ENCODE results near the gene ALG3. TPM values are rescaled to one million over a fixed set of nuclear protein-coding genes. Genes with fewer than 3 reads are reported as not detected.

Gene ALG3
- total and polyA plus RNA-seq, 2 donors (not counting 3 experiments of a cell fraction or from before 2014, with no cell fraction given), result 42.9 to 99.9 TPM

DNA sequence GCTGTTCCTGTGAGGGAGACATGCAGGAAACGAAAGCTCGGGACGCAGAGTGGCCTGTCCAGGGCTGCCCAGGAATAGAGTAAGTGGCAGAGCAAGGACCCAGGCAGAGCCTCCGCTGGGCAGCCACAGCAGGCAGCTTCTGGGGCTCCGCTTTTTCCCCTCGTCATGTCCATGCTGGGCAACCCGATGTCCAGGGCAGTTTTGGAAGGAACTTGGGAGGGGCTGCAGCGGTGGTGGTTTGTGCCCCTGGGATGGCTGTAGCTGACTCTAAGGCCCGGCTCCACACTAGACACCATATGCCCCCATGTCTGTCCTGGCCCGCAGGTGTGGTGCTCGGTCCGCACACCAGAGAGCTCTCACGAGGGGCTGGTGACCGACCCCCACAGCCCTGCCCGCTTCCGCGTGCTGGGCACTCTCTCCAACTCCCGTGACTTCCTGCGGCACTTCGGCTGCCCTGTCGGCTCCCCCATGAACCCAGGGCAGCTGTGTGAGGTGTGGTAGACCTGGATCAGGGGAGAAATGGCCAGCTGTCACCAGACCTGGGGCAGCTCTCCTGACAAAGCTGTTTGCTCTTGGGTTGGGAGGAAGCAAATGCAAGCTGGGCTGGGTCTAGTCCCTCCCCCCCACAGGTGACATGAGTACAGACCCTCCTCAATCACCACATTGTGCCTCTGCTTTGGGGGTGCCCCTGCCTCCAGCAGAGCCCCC, 43.1 kb upstream of the ALG3 start:
- TF ChIP-seq FOS (IDR thresholded peaks at IDR 0.05; ENCODE audit: borderline replicate concordance, insufficient read depth, low read length) (no peak), GATA2 (IDR thresholded peaks at IDR 0.05; ENCODE audit: insufficient read depth, insufficient read length, low read depth, low read length) (no peak), POLR2AphosphoS5 (IDR thresholded peaks at IDR 0.05; ENCODE audit: insufficient read depth, low read depth, low read length) (no peak), JUN (IDR thresholded peaks at IDR 0.05; ENCODE audit: borderline replicate concordance, insufficient read depth, insufficient read length, low read depth) (no peak), MYC (IDR thresholded peaks at IDR 0.05; ENCODE audit: low read depth, low read length) (no peak), EZH2 (IDR thresholded peaks at IDR 0.05; ENCODE audit: borderline replicate concordance, low read depth, low read length, severe bottlenecking) (no peak), POLR2A (IDR thresholded peaks at IDR 0.05; ENCODE audit: low read depth, low read length) (no peak)
- TF ChIP-seq, protein P1, sequence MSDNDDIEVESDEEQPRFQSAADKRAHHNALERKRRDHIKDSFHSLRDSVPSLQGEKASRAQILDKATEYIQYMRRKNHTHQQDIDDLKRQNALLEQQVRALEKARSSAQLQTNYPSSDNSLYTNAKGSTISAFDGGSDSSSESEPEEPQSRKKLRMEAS (IDR thresholded peaks at IDR 0.05; ENCODE audit: insufficient read depth, insufficient read length), result no peak
- TF ChIP-seq, protein P2, sequence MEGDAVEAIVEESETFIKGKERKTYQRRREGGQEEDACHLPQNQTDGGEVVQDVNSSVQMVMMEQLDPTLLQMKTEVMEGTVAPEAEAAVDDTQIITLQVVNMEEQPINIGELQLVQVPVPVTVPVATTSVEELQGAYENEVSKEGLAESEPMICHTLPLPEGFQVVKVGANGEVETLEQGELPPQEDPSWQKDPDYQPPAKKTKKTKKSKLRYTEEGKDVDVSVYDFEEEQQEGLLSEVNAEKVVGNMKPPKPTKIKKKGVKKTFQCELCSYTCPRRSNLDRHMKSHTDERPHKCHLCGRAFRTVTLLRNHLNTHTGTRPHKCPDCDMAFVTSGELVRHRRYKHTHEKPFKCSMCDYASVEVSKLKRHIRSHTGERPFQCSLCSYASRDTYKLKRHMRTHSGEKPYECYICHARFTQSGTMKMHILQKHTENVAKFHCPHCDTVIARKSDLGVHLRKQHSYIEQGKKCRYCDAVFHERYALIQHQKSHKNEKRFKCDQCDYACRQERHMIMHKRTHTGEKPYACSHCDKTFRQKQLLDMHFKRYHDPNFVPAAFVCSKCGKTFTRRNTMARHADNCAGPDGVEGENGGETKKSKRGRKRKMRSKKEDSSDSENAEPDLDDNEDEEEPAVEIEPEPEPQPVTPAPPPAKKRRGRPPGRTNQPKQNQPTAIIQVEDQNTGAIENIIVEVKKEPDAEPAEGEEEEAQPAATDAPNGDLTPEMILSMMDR (IDR thresholded peaks at IDR 0.05; ENCODE audit: extremely low read depth in 1 of 2, insufficient read depth in 1 of 2, low read depth in 1 of 2, low read length in 2 of 2), result no peak
- H3K79me2 ChIP-seq (ENCODE audit: control insufficient read depth, insufficient read depth, low read length), result no peaks in the 10 kb centered on the region
- no peaks in the 10 kb centered on the region for H3K36me3 ChIP-seq (ENCODE audit: control insufficient read depth in 2 of 2, extremely low read depth in 1 of 2, insufficient read depth in 2 of 2, low read length in 2 of 2)
- H3K27ac ChIP-seq (ENCODE audit: insufficient read depth, low read depth, low read length), result no peak overlapping the region
- FAIRE-seq (no peak), DNase-seq (ENCODE audit: low read depth, low spot score) (no peak)
- dilution Hi-C loops (cut with MboI; ENCODE audit: extremely low pct_ligation_motif_present, low sequenced_read_pairs), result no loop called here
- no peak overlapping the region for H3K9ac ChIP-seq (replicated peaks; ENCODE audit: extremely low read depth, insufficient read depth, low read length)
- peaks cover 3% of the 10 kb centered on the region in 2 experiments for H3K27me3 ChIP-seq (ENCODE audit: control insufficient read depth in 2 of 2, insufficient read depth in 2 of 2, low read length in 2 of 2)
- no peak overlapping the region for H2AFZ ChIP-seq (ENCODE audit: low read depth, low read length)
- H3K4me1 ChIP-seq (ENCODE audit: control insufficient read depth, extremely low read depth, insufficient read depth, low read length), result no peaks in the 10 kb centered on the region
- H3K9me3 ChIP-seq (replicated peaks; ENCODE audit: control insufficient read depth, insufficient read depth, low read length), result no peaks in the 10 kb centered on the region
- no peak overlapping the region for H3K4me2 ChIP-seq (ENCODE audit: insufficient read depth, low read length)
- ChIA-PET POLR2A (no interaction called here), CTCF (interaction anchor here (0.6 to 1.1 kb wide), 3 partner anchors 64 to 396 kb away, joined by 3 to 4 read pairs (median 3); no protein-coding TSS in a partner anchor)
- no peak overlapping the region for H3K4me3 ChIP-seq (replicated peaks in 1 of 3; ENCODE audit: insufficient read depth in 1 of 3, low read depth in 1 of 3, low read length in 3 of 3)
- H4K20me1 ChIP-seq (replicated peaks; ENCODE audit: control insufficient read depth, extremely low read depth, insufficient read depth, low read length), result no peaks in the 10 kb centered on the region
- intact Hi-C loops (cut with micrococcal nuclease), result no loop called here
- no peaks in the 10 kb centered on the region for H3K9me1 ChIP-seq (replicated peaks; ENCODE audit: control insufficient read depth, extremely low read depth, insufficient read depth, low read length)
- BruUV-seq (replicated peaks), result no TSS peak

All from endothelial cell of umbilical vein (primary cell).